Measurements from ENCODE around the gene PTTG1IP. TPM values are rescaled to one million over a fixed set of nuclear protein-coding genes. Genes with fewer than 3 reads are reported as not detected.
A peak's percentile ranks its signal among the peaks of the same experiment; 100 is the strongest.

Gene PTTG1IP
- total RNA-seq, 2 donors from 2014 or later: 284 to 303 TPM

- Histone ChIP-seq H3K27ac (no peak overlapping the region), H3K4me1 (no peaks in the 10 kb centered on the region), H3K36me3 (no peaks in the 10 kb centered on the region), H3K27me3 (no peaks in the 10 kb centered on the region), H3K9me3 (no peaks in the 10 kb centered on the region), H3K4me3 (no peak overlapping the region)
- DNase-seq (ENCODE audit: low spot score): no peak
- no peak for TF ChIP-seq CTCF (IDR thresholded peaks at IDR 0.05)
Observed at GRCh38 chr21:44894687-44895302, 21.3 kb upstream of the PTTG1IP start.

GRCh38 chr21:44893948-44894656 is 20.6 kb upstream of the PTTG1IP start:
- no peak for TF ChIP-seq CTCF (IDR thresholded peaks at IDR 0.05)
- H3K4me3 ChIP-seq: no peak overlapping the region
- H3K4me1 ChIP-seq: no peaks in the 10 kb centered on the region
- no peaks in the 10 kb centered on the region for H3K27me3 ChIP-seq
- no peaks in the 10 kb centered on the region for H3K36me3 ChIP-seq
- no peak overlapping the region for H3K27ac ChIP-seq
- no peak for DNase-seq (ENCODE audit: low spot score)
- H3K9me3 ChIP-seq: no peaks in the 10 kb centered on the region

GRCh38 chr21:44893278-44893556 is 19.7 kb upstream of the PTTG1IP start:
- no peaks in the 10 kb centered on the region for H3K4me1 ChIP-seq
- no peaks in the 10 kb centered on the region for H3K36me3 ChIP-seq
- DNase-seq (ENCODE audit: low spot score): no peak
- H3K4me3 ChIP-seq: no peak overlapping the region
- no peak for TF ChIP-seq CTCF (IDR thresholded peaks at IDR 0.05)
- H3K27me3 ChIP-seq: no peaks in the 10 kb centered on the region
- no peak overlapping the region for H3K27ac ChIP-seq
- H3K9me3 ChIP-seq: no peaks in the 10 kb centered on the region

- Histone ChIP-seq H3K9me3 (no peaks in the 10 kb centered on the region), H3K4me1 (no peaks in the 10 kb centered on the region), H3K36me3 (no peaks in the 10 kb centered on the region), H3K27ac (no peak overlapping the region), H3K4me3 (no peak overlapping the region), H3K27me3 (no peaks in the 10 kb centered on the region)
- peak; percentile 89 to 90 for TF ChIP-seq CTCF (IDR thresholded peaks at IDR 0.05)
- DNase-seq (ENCODE audit: low spot score): no peak
Observed at GRCh38 chr21:44892536-44893277, 19.2 kb upstream of the PTTG1IP start.

GRCh38 chr21:44892095-44892494 is 18.6 kb upstream of the PTTG1IP start:
- Histone ChIP-seq H3K27me3 (no peaks in the 10 kb centered on the region), H3K9me3 (no peaks in the 10 kb centered on the region), H3K27ac (no peak overlapping the region), H3K4me1 (no peaks in the 10 kb centered on the region), H3K4me3 (no peak overlapping the region), H3K36me3 (no peaks in the 10 kb centered on the region)
- DNase-seq (ENCODE audit: low spot score): no peak
- no peak for TF ChIP-seq CTCF (IDR thresholded peaks at IDR 0.05)
